Measurements from ENCODE around the gene ATP10A. TPM values are rescaled to one million over a fixed set of nuclear protein-coding genes. Genes with fewer than 3 reads are reported as not detected.
A peak's percentile ranks its signal among the peaks of the same experiment; 100 is the strongest.

The ATP10A gene
- total and polyA plus RNA-seq, 2 of the 8 experiments (the other 6 are each of a cell fraction or from before 2014, with no cell fraction given) = 2.0 to 2.8 TPM

- Histone ChIP-seq H4K91ac (replicated peaks; ENCODE audit: insufficient read length, low read length) (no peak overlapping the region), H2AK5ac (ENCODE audit: low read depth, low read length) (no peak overlapping the region), H3K23me2 (ENCODE audit: low read depth, low read length) (no peaks in the 10 kb centered on the region), H3K23ac (ENCODE audit: insufficient read length) (no peak overlapping the region), H3K27ac (ENCODE audit: low read depth, low read length) (no peak overlapping the region), H3K9me3 (ENCODE audit: insufficient read depth in 2 of 2, low read depth in 1 of 2, low read length in 1 of 2) (no peaks in the 10 kb centered on the region), H3K4me3 (ENCODE audit: extremely low read depth in 1 of 4, insufficient read depth in 2 of 4, low read depth in 3 of 4, low read length in 4 of 4) (no peak overlapping the region), H3K36me3 (ENCODE audit: control insufficient read depth in 2 of 4, insufficient read depth in 4 of 4, low read length in 3 of 4) (no peaks in the 10 kb centered on the region), H3K79me2 (ENCODE audit: control insufficient read depth in 1 of 2, insufficient read depth in 2 of 2, low read length in 2 of 2) (no peaks in the 10 kb centered on the region), H2AFZ (ENCODE audit: low read length) (no peak overlapping the region), H3K79me1 (ENCODE audit: low read depth, low read length) (no peaks in the 10 kb centered on the region), H3K14ac (ENCODE audit: insufficient read length) (no peak overlapping the region), H3K18ac (ENCODE audit: extremely low read depth, low read length) (no peak overlapping the region; the same call in 1 of the 2 replicates), H3K4ac (replicated peaks; ENCODE audit: insufficient read length, low read depth, low read length) (no peak overlapping the region), H4K8ac (ENCODE audit: extremely low read depth, insufficient read depth, low read length) (no peak overlapping the region), H2BK20ac (ENCODE audit: low read length) (peak overlapping the region; percentile 90; the same call in 1 of the 2 replicates), H4K5ac (ENCODE audit: insufficient read length, low read depth, low read length) (no peak overlapping the region), H3K4me2 (ENCODE audit: insufficient read depth in 1 of 2, low read depth in 2 of 2, low read length in 2 of 2) (no peak overlapping the region), H2BK15ac (ENCODE audit: low read length) (no peak overlapping the region), H2BK120ac (replicated peaks; ENCODE audit: low read depth, low read length) (no peak overlapping the region), H3K4me1 (replicated peaks in 1 of 4; ENCODE audit: control insufficient read depth in 3 of 4, insufficient read depth in 4 of 4, low read length in 3 of 4) (peaks cover 0 to 6% (median under 1%) of the 10 kb centered on the region in 4 experiments; a peak in 5 of 7 replicates), H4K20me1 (replicated peaks in 1 of 2; ENCODE audit: control insufficient read depth in 1 of 2, insufficient read depth in 2 of 2, low read length in 2 of 2) (no peaks in the 10 kb centered on the region), H3K27me3 (replicated peaks in 1 of 4; ENCODE audit: control insufficient read depth in 3 of 4, extremely low read depth in 1 of 4, insufficient read depth in 3 of 4, low read length in 3 of 4) (no peaks in the 10 kb centered on the region), H2BK5ac (ENCODE audit: low read depth, low read length) (no peak overlapping the region; the same call in 1 of the 2 replicates), H3K56ac (replicated peaks; ENCODE audit: insufficient read length, low read depth, low read length) (no peak overlapping the region), H2BK12ac (ENCODE audit: low read depth, low read length) (peak overlapping the region; percentile 60; the same call in 1 of the 2 replicates), H3K9ac (replicated peaks in 1 of 4; ENCODE audit: extremely low read depth in 1 of 4, low read depth in 3 of 4, low read length in 3 of 4) (no peak overlapping the region)
- FAIRE-seq (no peak), DNase-seq (ENCODE audit: low read depth in 1 of 2, low spot score in 2 of 2) (no peak)
- CTCF ChIA-PET (ENCODE audit: partially characterized antibody) = interaction anchor here (1.2 kb wide), 1 partner anchor 10 kb away, joined by 5 read pairs; no protein-coding TSS in a partner anchor
- WGBS, 2 experiments (ENCODE audit: extremely low coverage in 1 of 2, insufficient coverage in 1 of 2, insufficient read length in 1 of 2, insufficient replicate concordance in 2 of 2, low coverage in 1 of 2, low lambda C conversion rate in 2 of 2, missing lambda C conversion rate in 1 of 2) = 93% methylated on average over 6 of the region's 6 CpGs; no CpG with 5 or more reads in 1 of the 2 experiments
- POLR2A ChIA-PET (ENCODE audit: partially characterized antibody) = no interaction called here
- TF ChIP-seq TEAD4 (IDR thresholded peaks at IDR 0.05; ENCODE audit: low read depth, low read length) (no peak), ZNF274 (IDR thresholded peaks at IDR 0.05; ENCODE audit: borderline replicate concordance, extremely low read depth, low read length) (no peak), GTF2F1 (IDR thresholded peaks at IDR 0.05; ENCODE audit: borderline replicate concordance, low read depth, low read length) (no peak), SIRT6 (IDR thresholded peaks at IDR 0.05; ENCODE audit: low read length) (no peak), RAD21 (IDR thresholded peaks at IDR 0.05 in 1 of 2, conservative IDR thresholded peaks at IDR 0.05 in 1 of 2; ENCODE audit: low read depth in 2 of 2, low read length in 2 of 2) (peak in 1 of 2 experiments; percentile 11; a peak in 1 of 4 replicates), POLR2A (IDR thresholded peaks at IDR 0.05; ENCODE audit: control extremely low read depth in 1 of 2, low read depth in 2 of 2, low read length in 2 of 2) (no peak)
Measured at GRCh38 chr15:25793354-25794050, 69.6 kb downstream of the ATP10A start.

Measured in H1 (cell line).